Measurements from ENCODE around the gene CRELD2.

DNA sequence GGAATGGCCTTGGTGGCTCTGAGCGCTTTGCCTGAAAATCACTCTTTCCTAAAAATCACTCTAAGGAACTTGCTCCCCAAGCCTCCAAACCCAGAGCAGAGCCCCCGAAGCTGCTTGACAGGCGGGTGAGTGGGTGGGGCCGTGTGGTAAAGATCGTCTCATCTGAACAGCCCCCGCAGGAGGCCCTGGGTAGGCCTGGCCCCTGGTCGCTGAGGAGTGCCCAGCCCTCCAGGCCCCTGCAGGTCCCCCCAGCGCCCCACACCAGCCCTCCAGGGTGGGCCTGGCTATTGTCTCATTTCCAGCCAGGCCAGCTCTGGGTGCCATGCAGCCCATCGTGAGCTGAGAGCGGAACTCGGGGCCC, 25.0 kb downstream of the CRELD2 start:
- no peak for TF ChIP-seq TARDBP (IDR thresholded peaks at IDR 0.05)
- TF ChIP-seq FOXA1 (IDR thresholded peaks at IDR 0.05), result no peak
- TF ChIP-seq SUZ12 (IDR thresholded peaks at IDR 0.05), result no peak
- TF ChIP-seq BHLHE40 (IDR thresholded peaks at IDR 0.05; ENCODE audit: borderline replicate concordance), result no peak
- no peak for TF ChIP-seq SP1 (IDR thresholded peaks at IDR 0.05)
- no peak for TF ChIP-seq FOXM1 (IDR thresholded peaks at IDR 0.05; ENCODE audit: borderline replicate concordance)
